ENCODE results near the gene TATDN3. TPM values are rescaled to one million over a fixed set of nuclear protein-coding genes. Genes with fewer than 3 reads are reported as not detected.

Gene TATDN3
- total RNA-seq, 1 experiment from 2014 or later = 17.3 TPM

GRCh38 chr1:212746546-212746945, 45.1 kb upstream of the TATDN3 start:
- H3K4me1 ChIP-seq (ENCODE audit: insufficient read depth, low read length, poor library complexity, severe bottlenecking) = peaks cover 4% of the 10 kb centered on the region
- H3K9me3 ChIP-seq (ENCODE audit: low read depth, low read length, poor library complexity, severe bottlenecking) = no peaks in the 10 kb centered on the region
- BruUV-seq (replicated peaks) = no TSS peak
- H3K27me3 ChIP-seq (replicated peaks; ENCODE audit: insufficient read depth, low read depth, low read length, poor library complexity) = no peaks in the 10 kb centered on the region
- no peaks in the 10 kb centered on the region for H3K36me3 ChIP-seq (ENCODE audit: insufficient read depth, low read length, poor library complexity, severe bottlenecking)
- no peak overlapping the region for H3K4me3 ChIP-seq (ENCODE audit: low read depth, low read length, poor library complexity, severe bottlenecking)
- CTCF ChIA-PET = no interaction called here
- no peak for DNase-seq (ENCODE audit: low spot score)
- TF ChIP-seq CTCF (conservative IDR thresholded peaks at IDR 0.05; ENCODE audit: low read depth, low read length) = no peak
- TF ChIP-seq EZH2 (IDR thresholded peaks at IDR 0.05; ENCODE audit: borderline replicate concordance, low read depth, low read length, poor library complexity, severe bottlenecking) = no peak
- POLR2A ChIA-PET (ENCODE audit: low non-redundant PET) = no interaction called here
- no peak overlapping the region for H3K27ac ChIP-seq (ENCODE audit: low read depth, low read length, poor library complexity, severe bottlenecking)
- intact Hi-C loops (cut with micrococcal nuclease; ENCODE audit: unreplicated experiment) = no loop called here

- TF ChIP-seq CTCF (conservative IDR thresholded peaks at IDR 0.05; ENCODE audit: low read depth, low read length) (peak; percentile 88), EZH2 (IDR thresholded peaks at IDR 0.05; ENCODE audit: borderline replicate concordance, low read depth, low read length, poor library complexity, severe bottlenecking) (no peak)
- H3K4me1 ChIP-seq (ENCODE audit: insufficient read depth, low read length, poor library complexity, severe bottlenecking) = peaks cover 14% of the 10 kb centered on the region
- intact Hi-C loops (cut with micrococcal nuclease; ENCODE audit: unreplicated experiment) = loop anchor here (10.0 kb wide), 1 partner anchor 245 kb away; no protein-coding TSS in a partner anchor
- no TSS peak for BruUV-seq (replicated peaks)
- no peaks in the 10 kb centered on the region for H3K36me3 ChIP-seq (ENCODE audit: insufficient read depth, low read length, poor library complexity, severe bottlenecking)
- CTCF ChIA-PET = interaction anchor here (0.5 to 1.5 kb wide), 16 partner anchors 14 to 507 kb away, joined by 3 to 8 read pairs (median 3); no protein-coding TSS in a partner anchor
- POLR2A ChIA-PET (ENCODE audit: low non-redundant PET) = interaction anchor here (0.6 kb wide), 1 partner anchor 11 kb away, joined by 16 read pairs; no protein-coding TSS in a partner anchor
- H3K9me3 ChIP-seq (ENCODE audit: low read depth, low read length, poor library complexity, severe bottlenecking) = no peaks in the 10 kb centered on the region
- no peak overlapping the region for H3K4me3 ChIP-seq (ENCODE audit: low read depth, low read length, poor library complexity, severe bottlenecking)
- H3K27me3 ChIP-seq (replicated peaks; ENCODE audit: insufficient read depth, low read depth, low read length, poor library complexity) = no peaks in the 10 kb centered on the region
- H3K27ac ChIP-seq (ENCODE audit: low read depth, low read length, poor library complexity, severe bottlenecking) = no peak overlapping the region
- peak; percentile 89 for DNase-seq (ENCODE audit: low spot score)
These were observed 41.7 kb upstream of the TATDN3 start for GRCh38 chr1:212749821-212750535.

- H3K9me3 ChIP-seq (ENCODE audit: low read depth, low read length, poor library complexity, severe bottlenecking) = no peaks in the 10 kb centered on the region
- TF ChIP-seq EZH2 (IDR thresholded peaks at IDR 0.05; ENCODE audit: borderline replicate concordance, low read depth, low read length, poor library complexity, severe bottlenecking) (no peak), CTCF (conservative IDR thresholded peaks at IDR 0.05; ENCODE audit: low read depth, low read length) (no peak)
- POLR2A ChIA-PET (ENCODE audit: low non-redundant PET) = interaction anchor here (0.6 kb wide), 1 partner anchor 144 kb away, joined by 8 read pairs; the partner anchor contains the start of gene ATF3
- intact Hi-C loops (cut with micrococcal nuclease; ENCODE audit: unreplicated experiment) = loop anchor here (10.0 kb wide), 1 partner anchor 242 kb away; no protein-coding TSS in a partner anchor
- no TSS peak for BruUV-seq (replicated peaks)
- H3K27me3 ChIP-seq (replicated peaks; ENCODE audit: insufficient read depth, low read depth, low read length, poor library complexity) = no peaks in the 10 kb centered on the region
- no peak overlapping the region for H3K27ac ChIP-seq (ENCODE audit: low read depth, low read length, poor library complexity, severe bottlenecking)
- no peak overlapping the region for H3K4me3 ChIP-seq (ENCODE audit: low read depth, low read length, poor library complexity, severe bottlenecking)
- no peaks in the 10 kb centered on the region for H3K36me3 ChIP-seq (ENCODE audit: insufficient read depth, low read length, poor library complexity, severe bottlenecking)
- no peak for DNase-seq (ENCODE audit: low spot score)
- H3K4me1 ChIP-seq (ENCODE audit: insufficient read depth, low read length, poor library complexity, severe bottlenecking) = peaks cover 14% of the 10 kb centered on the region
- CTCF ChIA-PET = no interaction called here
These were observed 39.3 kb upstream of the TATDN3 start for GRCh38 chr1:212752252-212752933.

Measured in A673 (cell line).